ENCODE results near the gene ZC3H8. TPM values are rescaled to one million over a fixed set of nuclear protein-coding genes. Genes with fewer than 3 reads are reported as not detected.

Gene ZC3H8
- total RNA-seq, 1 donor from 2014 or later = 20.7 TPM

DNA sequence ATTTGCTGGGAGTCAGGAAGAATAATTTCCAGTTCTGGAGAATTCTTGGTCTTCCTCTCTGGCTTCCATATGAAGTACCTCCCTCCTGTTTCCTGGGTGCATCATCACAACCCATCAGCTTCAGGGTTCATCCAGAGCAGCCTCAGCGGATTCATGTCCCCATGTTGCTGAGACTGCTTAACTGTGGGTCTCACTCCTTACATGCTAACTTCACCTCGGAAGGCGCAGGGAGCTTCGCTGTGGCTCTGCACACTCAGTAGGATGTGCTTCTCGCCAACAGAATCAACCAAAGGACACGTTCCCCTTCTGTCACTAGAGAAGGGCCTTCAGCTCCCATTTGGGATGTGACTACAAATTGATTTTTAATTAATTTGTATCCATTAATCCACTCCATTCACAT lies 92.5 kb downstream of the ZC3H8 start:
- no peaks in the 10 kb centered on the region for H3K27me3 Mint-ChIP-seq (ENCODE audit: low read depth)
- no peaks in the 10 kb centered on the region for H3K36me3 Mint-ChIP-seq
- H3K4me3 Mint-ChIP-seq = no peak overlapping the region
- DNase-seq (ENCODE audit: low spot score in 2 of 2, unreplicated experiment in 2 of 2) = no peak
- no peak overlapping the region for H3K27ac Mint-ChIP-seq
- no peaks in the 10 kb centered on the region for H3K9me3 Mint-ChIP-seq
- TF ChIP-seq, protein P1, sequence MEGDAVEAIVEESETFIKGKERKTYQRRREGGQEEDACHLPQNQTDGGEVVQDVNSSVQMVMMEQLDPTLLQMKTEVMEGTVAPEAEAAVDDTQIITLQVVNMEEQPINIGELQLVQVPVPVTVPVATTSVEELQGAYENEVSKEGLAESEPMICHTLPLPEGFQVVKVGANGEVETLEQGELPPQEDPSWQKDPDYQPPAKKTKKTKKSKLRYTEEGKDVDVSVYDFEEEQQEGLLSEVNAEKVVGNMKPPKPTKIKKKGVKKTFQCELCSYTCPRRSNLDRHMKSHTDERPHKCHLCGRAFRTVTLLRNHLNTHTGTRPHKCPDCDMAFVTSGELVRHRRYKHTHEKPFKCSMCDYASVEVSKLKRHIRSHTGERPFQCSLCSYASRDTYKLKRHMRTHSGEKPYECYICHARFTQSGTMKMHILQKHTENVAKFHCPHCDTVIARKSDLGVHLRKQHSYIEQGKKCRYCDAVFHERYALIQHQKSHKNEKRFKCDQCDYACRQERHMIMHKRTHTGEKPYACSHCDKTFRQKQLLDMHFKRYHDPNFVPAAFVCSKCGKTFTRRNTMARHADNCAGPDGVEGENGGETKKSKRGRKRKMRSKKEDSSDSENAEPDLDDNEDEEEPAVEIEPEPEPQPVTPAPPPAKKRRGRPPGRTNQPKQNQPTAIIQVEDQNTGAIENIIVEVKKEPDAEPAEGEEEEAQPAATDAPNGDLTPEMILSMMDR (IDR thresholded peaks at IDR 0.05; ENCODE audit: unreplicated experiment) = no peak
- no peaks in the 10 kb centered on the region for H3K4me1 Mint-ChIP-seq

Other genes with a start within 250 kb of the ZC3H8 start
- gene TMEM87B, start 199.8 kb downstream of the ZC3H8 start, total RNA-seq = 19.4 to 22.8 TPM (median 20.0 TPM) in 3 replicates
- gene FBLN7, start 116.7 kb downstream of the ZC3H8 start, total RNA-seq = 1.9 to 2.4 TPM (median 2.2 TPM) in 3 replicates
- gene ZC3H6, start 20.6 kb upstream of the ZC3H8 start, total RNA-seq = 12.1 to 16.2 TPM (median 15.8 TPM) in 3 replicates
- 12.8 to 14.6 TPM (median 13.7 TPM) in 3 replicates for gene RGPD8, start 178.6 kb upstream of the ZC3H8 start, total RNA-seq
- 42.9 to 45.1 TPM (median 43.1 TPM) in 3 replicates for gene TTL, start 227.1 kb upstream of the ZC3H8 start, total RNA-seq

Data from mesothelial cell of epicardium (in vitro differentiated cells).